BLaER1 (cell line): ENCODE results near the gene SUMF1.

ENCODE experiments used
- H3K27ac ChIP-seq: shearing (Covaris generic); formaldehyde crosslinking; 2 replicates; pipeline ENCODE4 v1.8.1; 2022
- H3K27me3 ChIP-seq: shearing (Covaris generic); formaldehyde crosslinking; 2 replicates; pipeline ENCODE4 v1.8.1; 2022
- H3K36me3 ChIP-seq: shearing (Covaris generic); formaldehyde crosslinking; 2 replicates; pipeline ENCODE4 v1.8.1; 2022
- H3K4me1 ChIP-seq: shearing (Covaris generic); formaldehyde crosslinking; 2 replicates; pipeline ENCODE4 v1.8.1; 2022
- H3K4me2 ChIP-seq: shearing (Covaris generic); formaldehyde crosslinking; 2 replicates; pipeline ENCODE4 v1.8.1; 2022
- H3K4me3 ChIP-seq: shearing (Covaris generic); formaldehyde crosslinking; 2 replicates; pipeline ENCODE4 v1.8.1; 2022
- H3K9ac ChIP-seq: shearing (Covaris generic); formaldehyde crosslinking; 2 replicates; pipeline ENCODE4 v1.8.1; 2022
- H3K9me3 ChIP-seq: shearing (Covaris generic); formaldehyde crosslinking; 2 replicates; pipeline ENCODE4 v1.8.1; 2022
- H4K20me1 ChIP-seq: shearing (Covaris generic); formaldehyde crosslinking; 2 replicates; pipeline ENCODE4 v1.8.1; 2022
- Cebpa-rat ChIP-seq: shearing (Covaris generic); IDR thresholded peaks from 2 replicates; pipeline ENCODE4 v1.8.1; 2022

The SUMF1 gene

GRCh38 chr3:4314688-4315087 is 152.4 kb downstream of the SUMF1 start:
- Histone ChIP-seq H3K27me3 (no peaks in the 10 kb centered on the region), H4K20me1 (peaks cover 38% of the 10 kb centered on the region), H3K9me3 (peaks cover 9% of the 10 kb centered on the region; the same call in 1 of the 2 replicates), H3K27ac (no peak overlapping the region), H3K36me3 (peaks cover 78% of the 10 kb centered on the region), H3K4me1 (peaks cover 4% of the 10 kb centered on the region; the same call in 1 of the 2 replicates), H3K9ac (no peak overlapping the region), H3K4me3 (no peak overlapping the region), H3K4me2 (no peak overlapping the region)
- no peak for TF ChIP-seq Cebpa-rat

- Histone ChIP-seq H3K4me1 (no peaks in the 10 kb centered on the region), H3K36me3 (peaks cover 85% of the 10 kb centered on the region), H3K27ac (no peak overlapping the region), H4K20me1 (peaks cover 48% of the 10 kb centered on the region), H3K9ac (no peak overlapping the region), H3K4me3 (no peak overlapping the region), H3K9me3 (peaks cover 9% of the 10 kb centered on the region; the same call in 1 of the 2 replicates), H3K4me2 (no peak overlapping the region), H3K27me3 (no peaks in the 10 kb centered on the region)
- TF ChIP-seq Cebpa-rat = no peak
These were observed 153.3 kb downstream of the SUMF1 start for GRCh38 chr3:4313606-4314293.

- no peak overlapping the region for H3K9ac ChIP-seq
- peaks cover 52% of the 10 kb centered on the region for H4K20me1 ChIP-seq
- peaks cover 84% of the 10 kb centered on the region for H3K36me3 ChIP-seq
- H3K4me2 ChIP-seq = no peak overlapping the region
- no peak for TF ChIP-seq Cebpa-rat
- H3K4me3 ChIP-seq = no peak overlapping the region
- 0 out of 2 replicates have a peak, but pooled peaks cover 2% of the 10 kb centered on the region for H3K4me1 ChIP-seq
- peaks cover 13% of the 10 kb centered on the region for H3K9me3 ChIP-seq
- no peak overlapping the region for H3K27ac ChIP-seq
- no peaks in the 10 kb centered on the region for H3K27me3 ChIP-seq
These were observed 155.6 kb downstream of the SUMF1 start for GRCh38 chr3:4311496-4311895.
